ENCODE results near the gene PHF8.

DNA sequence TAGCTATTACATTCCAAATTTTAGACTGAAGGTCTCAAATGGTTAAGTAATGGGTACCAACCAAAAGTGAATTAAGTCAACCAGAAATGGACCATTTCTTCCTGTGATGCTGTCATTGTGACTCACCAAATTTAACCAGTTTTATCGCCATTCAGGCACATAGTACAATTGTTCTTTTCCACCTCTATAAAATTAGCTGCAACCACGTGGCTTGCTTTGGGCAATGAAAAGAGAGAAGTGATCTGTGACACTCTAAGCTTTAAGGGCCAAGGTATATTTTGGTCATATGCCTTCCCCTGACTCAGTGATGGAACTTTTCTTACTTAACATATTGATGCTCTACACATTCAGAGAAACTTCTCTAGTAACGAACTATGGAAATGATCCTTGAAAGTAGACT, 20.3 kb upstream of the PHF8 start:
- TF ChIP-seq CTCF (IDR thresholded peaks at IDR 0.05; ENCODE audit: insufficient read depth, low read length) (no peak), POLR2AphosphoS5 (IDR thresholded peaks at IDR 0.05; ENCODE audit: low read depth) (no peak), GABPA (IDR thresholded peaks at IDR 0.05; ENCODE audit: low read depth) (no peak)
- TF ChIP-seq, protein P1, sequence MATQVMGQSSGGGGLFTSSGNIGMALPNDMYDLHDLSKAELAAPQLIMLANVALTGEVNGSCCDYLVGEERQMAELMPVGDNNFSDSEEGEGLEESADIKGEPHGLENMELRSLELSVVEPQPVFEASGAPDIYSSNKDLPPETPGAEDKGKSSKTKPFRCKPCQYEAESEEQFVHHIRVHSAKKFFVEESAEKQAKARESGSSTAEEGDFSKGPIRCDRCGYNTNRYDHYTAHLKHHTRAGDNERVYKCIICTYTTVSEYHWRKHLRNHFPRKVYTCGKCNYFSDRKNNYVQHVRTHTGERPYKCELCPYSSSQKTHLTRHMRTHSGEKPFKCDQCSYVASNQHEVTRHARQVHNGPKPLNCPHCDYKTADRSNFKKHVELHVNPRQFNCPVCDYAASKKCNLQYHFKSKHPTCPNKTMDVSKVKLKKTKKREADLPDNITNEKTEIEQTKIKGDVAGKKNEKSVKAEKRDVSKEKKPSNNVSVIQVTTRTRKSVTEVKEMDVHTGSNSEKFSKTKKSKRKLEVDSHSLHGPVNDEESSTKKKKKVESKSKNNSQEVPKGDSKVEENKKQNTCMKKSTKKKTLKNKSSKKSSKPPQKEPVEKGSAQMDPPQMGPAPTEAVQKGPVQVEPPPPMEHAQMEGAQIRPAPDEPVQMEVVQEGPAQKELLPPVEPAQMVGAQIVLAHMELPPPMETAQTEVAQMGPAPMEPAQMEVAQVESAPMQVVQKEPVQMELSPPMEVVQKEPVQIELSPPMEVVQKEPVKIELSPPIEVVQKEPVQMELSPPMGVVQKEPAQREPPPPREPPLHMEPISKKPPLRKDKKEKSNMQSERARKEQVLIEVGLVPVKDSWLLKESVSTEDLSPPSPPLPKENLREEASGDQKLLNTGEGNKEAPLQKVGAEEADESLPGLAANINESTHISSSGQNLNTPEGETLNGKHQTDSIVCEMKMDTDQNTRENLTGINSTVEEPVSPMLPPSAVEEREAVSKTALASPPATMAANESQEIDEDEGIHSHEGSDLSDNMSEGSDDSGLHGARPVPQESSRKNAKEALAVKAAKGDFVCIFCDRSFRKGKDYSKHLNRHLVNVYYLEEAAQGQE (IDR thresholded peaks at IDR 0.05; ENCODE audit: insufficient replicate concordance, low read depth) = no peak
